Chondrocyte (in vitro differentiated cells): ENCODE results near the gene TMEM87B. TPM values are rescaled to one million over a fixed set of nuclear protein-coding genes. Genes with fewer than 3 reads are reported as not detected.

Experiments
- DNase-seq: peaks from one replicate; pipeline ENCODE4 v3.0.0; 2021; ENCODE audit warnings: mixed read lengths, low spot score
- H3K27ac Mint-ChIP-seq: one replicate; pipeline ENCODE4 v1.8.0; 2021; ENCODE audit warnings: mild to moderate bottlenecking, moderate library complexity, mixed read lengths; ENCODE audit not compliant: unreplicated experiment
- H3K27me3 Mint-ChIP-seq: 2 replicates; pipeline ENCODE4 v1.8.0; 2021; ENCODE audit warnings: low read depth, mixed read lengths
- H3K36me3 Mint-ChIP-seq: 2 replicates; pipeline ENCODE4 v1.8.0; 2021; ENCODE audit warnings: low read depth, mixed read lengths
- H3K4me1 Mint-ChIP-seq: 2 replicates; pipeline ENCODE4 v1.8.0; 2021; ENCODE audit warnings: low read depth, mild to moderate bottlenecking, mixed read lengths
- H3K4me3 Mint-ChIP-seq: one replicate; pipeline ENCODE4 v1.8.0; 2021; ENCODE audit warnings: mild to moderate bottlenecking, moderate library complexity, mixed read lengths; ENCODE audit not compliant: unreplicated experiment
- H3K9me3 Mint-ChIP-seq: 2 replicates; pipeline ENCODE4 v1.8.0; 2021; ENCODE audit warnings: low read depth, mixed read lengths
- long read RNA-seq: library from polyadenylated mRNA; stranded (forward); transcript quantifications from one replicate; pipeline ENCODE4 v2.0.0, GENCODE V29; 2021
- total RNA-seq: library from RNA; stranded (reverse); gene quantifications from 3 replicates; pipeline ENCODE4 v1.2.1, GENCODE V29; 2021
- TF ChIP-seq, protein P1 (sequence below): fragments of 200-600 bp; sonication (generic); IDR thresholded peaks from 2 replicates; pipeline ENCODE4 v1.5.0; 2021; ENCODE audit warnings: antibody characterized with exemption, mild to moderate bottlenecking, moderate library complexity

Gene TMEM87B, protein sequence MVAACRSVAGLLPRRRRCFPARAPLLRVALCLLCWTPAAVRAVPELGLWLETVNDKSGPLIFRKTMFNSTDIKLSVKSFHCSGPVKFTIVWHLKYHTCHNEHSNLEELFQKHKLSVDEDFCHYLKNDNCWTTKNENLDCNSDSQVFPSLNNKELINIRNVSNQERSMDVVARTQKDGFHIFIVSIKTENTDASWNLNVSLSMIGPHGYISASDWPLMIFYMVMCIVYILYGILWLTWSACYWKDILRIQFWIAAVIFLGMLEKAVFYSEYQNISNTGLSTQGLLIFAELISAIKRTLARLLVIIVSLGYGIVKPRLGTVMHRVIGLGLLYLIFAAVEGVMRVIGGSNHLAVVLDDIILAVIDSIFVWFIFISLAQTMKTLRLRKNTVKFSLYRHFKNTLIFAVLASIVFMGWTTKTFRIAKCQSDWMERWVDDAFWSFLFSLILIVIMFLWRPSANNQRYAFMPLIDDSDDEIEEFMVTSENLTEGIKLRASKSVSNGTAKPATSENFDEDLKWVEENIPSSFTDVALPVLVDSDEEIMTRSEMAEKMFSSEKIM
- 19.4 to 20.1 TPM (median 19.8 TPM) in 3 replicates for total RNA-seq
- long read RNA-seq, full-length matches to known transcripts = 20 of 22 reads
- long read RNA-seq, partial matches to known transcripts = 0 of 22 reads
- long read RNA-seq, other reads (novel, unspliced or antisense) = 2 of 22 reads

DNA sequence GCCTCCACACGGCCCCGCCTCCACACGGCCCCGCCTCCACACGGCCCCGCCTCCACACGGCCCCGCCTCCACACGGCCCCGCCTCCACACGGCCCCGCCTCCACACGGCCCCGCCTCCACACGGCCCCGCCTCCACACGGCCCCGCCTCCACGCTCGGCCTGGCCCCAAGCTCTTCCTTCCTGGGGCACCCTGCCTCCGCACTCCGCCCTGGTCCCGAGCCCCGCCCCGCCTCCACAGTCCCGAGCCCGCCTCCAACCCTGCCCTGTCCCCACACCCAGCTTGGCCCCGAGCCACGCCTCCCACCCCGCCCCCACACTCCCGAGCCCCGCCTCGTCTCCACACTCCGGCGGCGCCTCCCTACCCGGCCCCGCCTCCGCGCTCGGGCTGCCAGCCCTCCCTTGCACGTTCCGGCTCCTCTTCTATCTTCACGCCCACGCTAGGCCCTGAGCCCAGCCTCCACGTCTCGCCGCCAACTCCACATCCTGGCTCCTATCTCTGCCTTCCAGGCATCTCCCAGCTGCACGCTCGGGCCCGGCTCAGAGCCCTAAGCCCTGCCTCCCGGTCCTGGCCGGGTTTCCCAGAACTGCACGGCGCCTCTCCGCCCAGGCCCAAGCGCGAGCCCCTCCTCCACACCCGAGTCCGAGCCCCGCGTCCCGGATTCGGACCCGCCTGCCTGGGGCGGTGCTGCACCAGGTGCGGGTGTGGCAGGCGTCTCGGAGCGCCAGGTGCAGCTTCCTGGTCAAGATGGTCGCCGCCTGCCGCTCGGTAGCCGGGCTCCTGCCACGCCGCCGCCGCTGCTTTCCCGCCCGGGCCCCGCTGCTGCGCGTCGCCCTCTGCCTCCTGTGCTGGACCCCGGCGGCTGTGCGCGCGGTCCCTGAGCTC, at the start of gene TMEM87B:
TSS of gene TMEM87B (plus strand) at position 423 of the 883 bp plus-strand sequence. CDS start at position 746, 323 bp downstream.
- peaks cover 37% of the 10 kb centered on the region for H3K4me1 Mint-ChIP-seq
- no peaks in the 10 kb centered on the region for H3K27me3 Mint-ChIP-seq
- peaks cover 5% of the 10 kb centered on the region for H3K36me3 Mint-ChIP-seq
- TF ChIP-seq, protein P1, sequence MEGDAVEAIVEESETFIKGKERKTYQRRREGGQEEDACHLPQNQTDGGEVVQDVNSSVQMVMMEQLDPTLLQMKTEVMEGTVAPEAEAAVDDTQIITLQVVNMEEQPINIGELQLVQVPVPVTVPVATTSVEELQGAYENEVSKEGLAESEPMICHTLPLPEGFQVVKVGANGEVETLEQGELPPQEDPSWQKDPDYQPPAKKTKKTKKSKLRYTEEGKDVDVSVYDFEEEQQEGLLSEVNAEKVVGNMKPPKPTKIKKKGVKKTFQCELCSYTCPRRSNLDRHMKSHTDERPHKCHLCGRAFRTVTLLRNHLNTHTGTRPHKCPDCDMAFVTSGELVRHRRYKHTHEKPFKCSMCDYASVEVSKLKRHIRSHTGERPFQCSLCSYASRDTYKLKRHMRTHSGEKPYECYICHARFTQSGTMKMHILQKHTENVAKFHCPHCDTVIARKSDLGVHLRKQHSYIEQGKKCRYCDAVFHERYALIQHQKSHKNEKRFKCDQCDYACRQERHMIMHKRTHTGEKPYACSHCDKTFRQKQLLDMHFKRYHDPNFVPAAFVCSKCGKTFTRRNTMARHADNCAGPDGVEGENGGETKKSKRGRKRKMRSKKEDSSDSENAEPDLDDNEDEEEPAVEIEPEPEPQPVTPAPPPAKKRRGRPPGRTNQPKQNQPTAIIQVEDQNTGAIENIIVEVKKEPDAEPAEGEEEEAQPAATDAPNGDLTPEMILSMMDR = no peak
- DNase-seq = peak; percentile 99
- no peaks in the 10 kb centered on the region for H3K9me3 Mint-ChIP-seq
- H3K27ac Mint-ChIP-seq = peak within 1 kb of the TSS; percentile 98
- peak within 1 kb of the TSS; percentile 96 for H3K4me3 Mint-ChIP-seq

DNA sequence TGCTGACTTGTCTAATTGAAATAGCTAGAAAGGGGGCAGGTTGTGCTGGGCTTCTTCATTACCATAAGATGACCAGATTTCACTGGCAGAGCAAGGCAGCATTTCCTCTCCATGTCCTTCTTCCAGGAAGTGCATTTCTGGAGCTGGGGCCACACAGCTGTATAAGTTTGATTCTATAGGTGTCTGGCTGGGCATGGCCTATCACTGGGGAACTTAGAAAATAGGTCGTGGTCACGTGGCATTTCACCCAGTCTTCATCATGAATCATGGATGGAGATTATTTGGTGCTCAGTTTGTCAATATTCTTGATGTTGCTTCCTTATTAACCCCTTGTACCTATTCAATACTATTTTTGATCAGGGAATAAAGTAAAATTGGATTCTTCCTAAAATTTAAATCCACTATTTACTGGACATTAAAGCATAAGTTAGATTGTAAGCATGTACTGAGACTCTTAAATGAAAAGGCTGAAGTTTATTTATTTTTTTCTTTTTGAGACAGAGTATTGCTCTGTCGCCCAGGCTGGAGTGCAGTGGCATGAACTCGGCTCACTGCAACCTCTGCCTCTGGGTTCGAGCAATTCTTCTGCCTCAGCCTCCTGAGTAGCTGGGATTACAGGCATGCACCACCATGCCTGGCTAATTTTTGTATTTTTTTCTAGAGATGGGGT, 49.5 kb upstream of the TMEM87B start:
- TF ChIP-seq, protein P1 = no peak
- H3K9me3 Mint-ChIP-seq = no peaks in the 10 kb centered on the region
- peaks cover 12% of the 10 kb centered on the region for H3K36me3 Mint-ChIP-seq

DNA sequence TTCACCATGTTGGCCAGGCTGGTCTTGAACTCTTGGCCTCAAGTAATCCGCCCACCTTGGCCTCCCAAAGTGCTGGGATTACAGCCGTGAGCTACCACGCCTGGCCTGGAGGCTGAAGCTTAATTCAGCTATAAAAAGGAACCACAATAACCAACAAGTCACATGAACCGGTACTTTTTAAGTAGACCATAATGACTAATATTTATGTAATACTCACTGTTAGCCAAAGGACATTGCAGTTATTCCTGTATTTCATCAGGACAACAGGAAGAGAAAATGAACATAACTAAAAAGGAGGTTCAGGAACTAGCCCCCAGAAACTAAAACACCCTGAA, 49.0 kb upstream of the TMEM87B start:
- Mint-ChIP-seq H3K36me3 (peaks cover 12% of the 10 kb centered on the region), H3K9me3 (no peaks in the 10 kb centered on the region), H3K4me3 (no peak overlapping the region), H3K4me1 (no peaks in the 10 kb centered on the region), H3K27ac (no peak overlapping the region), H3K27me3 (no peaks in the 10 kb centered on the region)
- no peak for DNase-seq
- TF ChIP-seq, protein P1 = no peak

More for the DNA sequence above, 49.5 kb upstream of the TMEM87B start:
- H3K4me1 Mint-ChIP-seq = no peaks in the 10 kb centered on the region
- no peak for DNase-seq
- H3K4me3 Mint-ChIP-seq = no peak overlapping the region
- H3K27me3 Mint-ChIP-seq = no peaks in the 10 kb centered on the region
- H3K27ac Mint-ChIP-seq = no peak overlapping the region

DNA sequence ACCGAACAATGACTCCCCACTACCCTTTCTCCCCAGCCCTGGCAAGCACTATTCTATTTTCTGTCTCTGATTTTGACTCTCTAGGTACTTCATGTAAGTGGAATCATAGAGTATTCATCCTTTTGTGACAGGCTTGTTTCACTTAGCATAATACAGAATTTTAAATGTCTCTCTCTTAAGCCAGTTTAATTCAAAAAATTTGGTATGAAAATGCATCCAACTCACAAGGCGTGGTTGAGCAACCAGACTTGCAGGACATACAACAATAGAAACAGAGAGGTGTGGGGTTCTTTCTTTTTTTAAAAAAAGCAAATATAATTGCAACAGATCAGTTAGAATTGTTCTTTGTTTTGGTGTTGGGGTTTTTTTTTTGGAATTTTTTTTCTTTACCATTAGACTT, 47.6 kb upstream of the TMEM87B start:
- TF ChIP-seq, protein P1 = no peak
- H3K36me3 Mint-ChIP-seq = peaks cover 17% of the 10 kb centered on the region
- H3K27me3 Mint-ChIP-seq = no peaks in the 10 kb centered on the region
- H3K27ac Mint-ChIP-seq = no peak overlapping the region
- no peak for DNase-seq
- H3K4me3 Mint-ChIP-seq = no peak overlapping the region
- H3K4me1 Mint-ChIP-seq = no peaks in the 10 kb centered on the region
- H3K9me3 Mint-ChIP-seq = no peaks in the 10 kb centered on the region
